Measurements from ENCODE around the gene DALRD3.

Gene DALRD3

DNA sequence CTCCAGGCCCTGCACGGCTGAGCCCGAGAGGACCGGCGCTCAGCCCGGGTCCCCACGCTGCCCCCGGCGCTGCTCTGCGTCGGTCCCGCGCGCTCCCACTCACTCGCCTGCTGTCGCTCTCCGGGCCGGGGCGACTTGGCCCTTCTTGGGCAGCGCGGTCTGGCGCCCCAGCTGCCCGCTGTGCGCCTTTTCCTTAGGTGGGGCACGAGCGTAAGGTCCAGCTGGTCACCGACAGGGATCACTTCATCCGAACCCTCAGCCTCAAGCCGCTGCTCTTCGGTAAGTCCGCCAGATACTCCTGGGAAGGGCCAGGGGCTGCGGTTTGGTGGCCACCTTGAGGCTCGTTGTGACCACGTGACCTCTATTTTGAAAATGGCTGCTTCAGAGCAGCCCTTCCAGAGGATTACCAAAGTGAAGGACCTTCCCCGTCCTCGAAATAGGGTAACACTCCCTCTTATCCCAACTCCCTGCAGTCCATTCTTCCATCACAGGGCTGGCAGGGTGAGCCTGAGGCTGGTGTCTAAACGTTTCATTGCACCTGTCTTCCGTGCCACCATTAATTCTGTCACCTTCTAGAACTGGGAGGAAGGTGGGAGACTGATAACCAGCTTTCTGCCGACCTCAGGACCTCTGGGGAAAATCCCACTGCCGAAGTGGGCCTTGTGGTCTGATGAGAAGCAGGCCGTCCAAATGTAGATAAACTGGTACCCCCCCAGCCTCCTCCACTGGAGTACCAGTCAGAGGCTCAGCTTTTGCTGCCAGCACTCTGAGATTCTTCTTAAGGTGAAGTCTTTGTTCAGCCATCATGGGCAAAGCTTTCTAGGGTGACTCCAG lies 27.5 kb downstream of the DALRD3 start:
- peak overlapping the region; percentile 83 for H3K4me3 ChIP-seq (ENCODE audit: low read depth, low read length)
- ChIA-PET POLR2A (interaction anchor here (0.7 to 4.6 kb wide), 6 partner anchors 11 to 103 kb away, joined by 3 to 61 read pairs (median 6); partner anchors contain the start of genes ARIH2, NDUFAF3, QRICH1 and WDR6), CTCF (interaction anchor here (0.6 to 1.1 kb wide), 2 partner anchors 23 to 329 kb away, joined by 3 read pairs; no protein-coding TSS in a partner anchor)
- H3K27ac ChIP-seq (ENCODE audit: extremely low read depth, low read depth, low read length): peak overlapping the region; percentile 82
- H3K9me3 ChIP-seq (ENCODE audit: control insufficient read depth, insufficient read depth, low read depth, low read length): no peaks in the 10 kb centered on the region
- H3K36me3 ChIP-seq (ENCODE audit: control insufficient read depth in 2 of 2, insufficient read depth in 1 of 2, low read length in 2 of 2): peaks cover 0 to 24% of the 10 kb centered on the region in 2 experiments; a peak in 2 of 3 replicates
- H3K4me1 ChIP-seq (ENCODE audit: control insufficient read depth, insufficient read depth, low read length): no peaks in the 10 kb centered on the region
- 0 out of 2 replicates have a peak, but pooled peaks have one; percentile 37 for TF ChIP-seq ZEB2 (tag by site-specific recombination; IDR thresholded peaks at IDR 0.05)
- peak; percentile 64 for TF ChIP-seq ZBTB8A (tag by site-specific recombination; IDR thresholded peaks at IDR 0.05)
- TF ChIP-seq TRIM28 (IDR thresholded peaks at IDR 0.05; ENCODE audit: borderline replicate concordance, low read length): no peak
- no peak for TF ChIP-seq ZNF48 (tag by site-specific recombination; IDR thresholded peaks at IDR 0.05)
- peak; percentile 22; the same call in 1 of the 2 replicates for TF ChIP-seq ZFHX2 (tag by site-specific recombination; conservative IDR thresholded peaks at IDR 0.05)
- no peak for TF ChIP-seq ZNF175 (tag by site-specific recombination; IDR thresholded peaks at IDR 0.05)
- TF ChIP-seq REPIN1 (tag by site-specific recombination; IDR thresholded peaks at IDR 0.05; ENCODE audit: low read depth): no peak
- TF ChIP-seq, protein P1, sequence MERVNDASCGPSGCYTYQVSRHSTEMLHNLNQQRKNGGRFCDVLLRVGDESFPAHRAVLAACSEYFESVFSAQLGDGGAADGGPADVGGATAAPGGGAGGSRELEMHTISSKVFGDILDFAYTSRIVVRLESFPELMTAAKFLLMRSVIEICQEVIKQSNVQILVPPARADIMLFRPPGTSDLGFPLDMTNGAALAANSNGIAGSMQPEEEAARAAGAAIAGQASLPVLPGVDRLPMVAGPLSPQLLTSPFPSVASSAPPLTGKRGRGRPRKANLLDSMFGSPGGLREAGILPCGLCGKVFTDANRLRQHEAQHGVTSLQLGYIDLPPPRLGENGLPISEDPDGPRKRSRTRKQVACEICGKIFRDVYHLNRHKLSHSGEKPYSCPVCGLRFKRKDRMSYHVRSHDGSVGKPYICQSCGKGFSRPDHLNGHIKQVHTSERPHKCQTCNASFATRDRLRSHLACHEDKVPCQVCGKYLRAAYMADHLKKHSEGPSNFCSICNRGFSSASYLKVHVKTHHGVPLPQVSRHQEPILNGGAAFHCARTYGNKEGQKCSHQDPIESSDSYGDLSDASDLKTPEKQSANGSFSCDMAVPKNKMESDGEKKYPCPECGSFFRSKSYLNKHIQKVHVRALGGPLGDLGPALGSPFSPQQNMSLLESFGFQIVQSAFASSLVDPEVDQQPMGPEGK (tag by site-specific recombination; IDR thresholded peaks at IDR 0.05): peak; percentile 37; the same call in 1 of the 2 replicates
- no peak for TF ChIP-seq ZNF112 (tag by site-specific recombination; IDR thresholded peaks at IDR 0.05)
- TF ChIP-seq, protein P2, sequence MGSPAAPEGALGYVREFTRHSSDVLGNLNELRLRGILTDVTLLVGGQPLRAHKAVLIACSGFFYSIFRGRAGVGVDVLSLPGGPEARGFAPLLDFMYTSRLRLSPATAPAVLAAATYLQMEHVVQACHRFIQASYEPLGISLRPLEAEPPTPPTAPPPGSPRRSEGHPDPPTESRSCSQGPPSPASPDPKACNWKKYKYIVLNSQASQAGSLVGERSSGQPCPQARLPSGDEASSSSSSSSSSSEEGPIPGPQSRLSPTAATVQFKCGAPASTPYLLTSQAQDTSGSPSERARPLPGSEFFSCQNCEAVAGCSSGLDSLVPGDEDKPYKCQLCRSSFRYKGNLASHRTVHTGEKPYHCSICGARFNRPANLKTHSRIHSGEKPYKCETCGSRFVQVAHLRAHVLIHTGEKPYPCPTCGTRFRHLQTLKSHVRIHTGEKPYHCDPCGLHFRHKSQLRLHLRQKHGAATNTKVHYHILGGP (tag by site-specific recombination; IDR thresholded peaks at IDR 0.05): no peak
- TF ChIP-seq, protein P3, sequence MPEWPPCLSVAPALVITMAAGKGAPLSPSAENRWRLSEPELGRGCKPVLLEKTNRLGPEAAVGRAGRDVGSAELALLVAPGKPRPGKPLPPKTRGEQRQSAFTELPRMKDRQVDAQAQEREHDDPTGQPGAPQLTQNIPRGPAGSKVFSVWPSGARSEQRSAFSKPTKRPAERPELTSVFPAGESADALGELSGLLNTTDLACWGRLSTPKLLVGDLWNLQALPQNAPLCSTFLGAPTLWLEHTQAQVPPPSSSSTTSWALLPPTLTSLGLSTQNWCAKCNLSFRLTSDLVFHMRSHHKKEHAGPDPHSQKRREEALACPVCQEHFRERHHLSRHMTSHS (tag by site-specific recombination; IDR thresholded peaks at IDR 0.05): no peak
- no peak for TF ChIP-seq ZNF221 (tag by site-specific recombination; IDR thresholded peaks at IDR 0.05; ENCODE audit: borderline replicate concordance)
- no peak for TF ChIP-seq SCRT2 (tag by site-specific recombination; IDR thresholded peaks at IDR 0.05)
- TF ChIP-seq ZNF335 (tag by site-specific recombination; conservative IDR thresholded peaks at IDR 0.05): peak; percentile 96
- no peak for TF ChIP-seq SALL2 (tag by site-specific recombination; IDR thresholded peaks at IDR 0.05; ENCODE audit: borderline replicate concordance)
- peak; percentile 78 for TF ChIP-seq ZBTB17 (tag by site-specific recombination; IDR thresholded peaks at IDR 0.05)
- peak; percentile 58; the same call in 1 of the 2 replicates for TF ChIP-seq ZXDB (tag by site-specific recombination; IDR thresholded peaks at IDR 0.05)
- no peak for TF ChIP-seq ZNF155 (tag by site-specific recombination; IDR thresholded peaks at IDR 0.05)
- TF ChIP-seq YY1 (tag by site-specific recombination; IDR thresholded peaks at IDR 0.05): peak; percentile 60; the same call in 1 of the 2 replicates
- no peak for TF ChIP-seq ZFP69B (tag by site-specific recombination; IDR thresholded peaks at IDR 0.05)
- TF ChIP-seq ZNF585B (tag by site-specific recombination; IDR thresholded peaks at IDR 0.05): 0 out of 2 replicates have a peak, but pooled peaks have one; percentile 8
- peak; percentile 16; the same call in 1 of the 2 replicates for TF ChIP-seq ZNF341 (tag by site-specific recombination; IDR thresholded peaks at IDR 0.05; ENCODE audit: low read depth)
- TF ChIP-seq ZNF785 (tag by site-specific recombination; IDR thresholded peaks at IDR 0.05): no peak
- TF ChIP-seq ZNF2 (tag by site-specific recombination; IDR thresholded peaks at IDR 0.05): no peak
- no peak for TF ChIP-seq ZNF624 (tag by site-specific recombination; IDR thresholded peaks at IDR 0.05)
- no peak for TF ChIP-seq HOXD13 (CRISPR knock-in tag; IDR thresholded peaks at IDR 0.05; ENCODE audit: borderline replicate concordance)
- no peak for TF ChIP-seq ZBTB48 (tag by site-specific recombination; IDR thresholded peaks at IDR 0.05)
- TF ChIP-seq, protein P4, sequence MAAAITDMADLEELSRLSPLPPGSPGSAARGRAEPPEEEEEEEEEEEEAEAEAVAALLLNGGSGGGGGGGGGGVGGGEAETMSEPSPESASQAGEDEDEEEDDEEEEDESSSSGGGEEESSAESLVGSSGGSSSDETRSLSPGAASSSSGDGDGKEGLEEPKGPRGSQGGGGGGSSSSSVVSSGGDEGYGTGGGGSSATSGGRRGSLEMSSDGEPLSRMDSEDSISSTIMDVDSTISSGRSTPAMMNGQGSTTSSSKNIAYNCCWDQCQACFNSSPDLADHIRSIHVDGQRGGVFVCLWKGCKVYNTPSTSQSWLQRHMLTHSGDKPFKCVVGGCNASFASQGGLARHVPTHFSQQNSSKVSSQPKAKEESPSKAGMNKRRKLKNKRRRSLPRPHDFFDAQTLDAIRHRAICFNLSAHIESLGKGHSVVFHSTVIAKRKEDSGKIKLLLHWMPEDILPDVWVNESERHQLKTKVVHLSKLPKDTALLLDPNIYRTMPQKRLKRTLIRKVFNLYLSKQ (tag by site-specific recombination; IDR thresholded peaks at IDR 0.05; ENCODE audit: borderline replicate concordance): no peak
- TF ChIP-seq ZNF529 (tag by site-specific recombination; IDR thresholded peaks at IDR 0.05; ENCODE audit: insufficient replicate concordance): no peak
- no peak for TF ChIP-seq ZNF24 (tag by site-specific recombination; IDR thresholded peaks at IDR 0.05)
- TF ChIP-seq ZNF211 (tag by site-specific recombination; IDR thresholded peaks at IDR 0.05; ENCODE audit: low read depth): no peak
- TF ChIP-seq, protein P5, sequence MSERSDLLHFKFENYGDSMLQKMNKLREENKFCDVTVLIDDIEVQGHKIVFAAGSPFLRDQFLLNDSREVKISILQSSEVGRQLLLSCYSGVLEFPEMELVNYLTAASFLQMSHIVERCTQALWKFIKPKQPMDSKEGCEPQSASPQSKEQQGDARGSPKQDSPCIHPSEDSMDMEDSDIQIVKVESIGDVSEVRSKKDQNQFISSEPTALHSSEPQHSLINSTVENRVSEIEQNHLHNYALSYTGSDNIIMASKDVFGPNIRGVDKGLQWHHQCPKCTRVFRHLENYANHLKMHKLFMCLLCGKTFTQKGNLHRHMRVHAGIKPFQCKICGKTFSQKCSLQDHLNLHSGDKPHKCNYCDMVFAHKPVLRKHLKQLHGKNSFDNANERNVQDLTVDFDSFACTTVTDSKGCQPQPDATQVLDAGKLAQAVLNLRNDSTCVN (tag by site-specific recombination; optimal IDR thresholded peaks at IDR 0.05): peak; percentile 78

All from HEK293 (cell line).